ENCODE data around the gene CASK. TPM values are rescaled to one million over a fixed set of nuclear protein-coding genes. Genes with fewer than 3 reads are reported as not detected.
A peak's percentile ranks its signal among the peaks of the same experiment; 100 is the strongest.

The CASK gene
- polyA plus RNA-seq, 2 donors, result 5.2 to 7.7 TPM

GRCh38 chrX:41499195-41499594, 424.2 kb downstream of the CASK start:
- Histone ChIP-seq H3K4me1 (ENCODE audit: control insufficient read depth in 2 of 2, insufficient read depth in 2 of 2, low read length in 1 of 2) (no peaks in the 10 kb centered on the region), H3K36me3 (ENCODE audit: control insufficient read depth in 2 of 2, insufficient read depth in 2 of 2, low read length in 1 of 2) (no peaks in the 10 kb centered on the region), H3K4me3 (ENCODE audit: low read depth in 1 of 2, low read length in 2 of 2) (no peak overlapping the region), H3K27me3 (ENCODE audit: control insufficient read depth in 1 of 2, insufficient read depth in 2 of 2, low read length in 2 of 2) (no peaks in the 10 kb centered on the region), H3K27ac (ENCODE audit: low read depth in 2 of 2, low read length in 1 of 2) (no peak overlapping the region), H3K9me3 (ENCODE audit: control insufficient read depth in 2 of 2, insufficient read depth in 1 of 2, low read depth in 1 of 2, low read length in 1 of 2) (no peaks in the 10 kb centered on the region)
- 87% methylated on average over 7 of the region's 7 CpGs for WGBS, 2 donors

DNA sequence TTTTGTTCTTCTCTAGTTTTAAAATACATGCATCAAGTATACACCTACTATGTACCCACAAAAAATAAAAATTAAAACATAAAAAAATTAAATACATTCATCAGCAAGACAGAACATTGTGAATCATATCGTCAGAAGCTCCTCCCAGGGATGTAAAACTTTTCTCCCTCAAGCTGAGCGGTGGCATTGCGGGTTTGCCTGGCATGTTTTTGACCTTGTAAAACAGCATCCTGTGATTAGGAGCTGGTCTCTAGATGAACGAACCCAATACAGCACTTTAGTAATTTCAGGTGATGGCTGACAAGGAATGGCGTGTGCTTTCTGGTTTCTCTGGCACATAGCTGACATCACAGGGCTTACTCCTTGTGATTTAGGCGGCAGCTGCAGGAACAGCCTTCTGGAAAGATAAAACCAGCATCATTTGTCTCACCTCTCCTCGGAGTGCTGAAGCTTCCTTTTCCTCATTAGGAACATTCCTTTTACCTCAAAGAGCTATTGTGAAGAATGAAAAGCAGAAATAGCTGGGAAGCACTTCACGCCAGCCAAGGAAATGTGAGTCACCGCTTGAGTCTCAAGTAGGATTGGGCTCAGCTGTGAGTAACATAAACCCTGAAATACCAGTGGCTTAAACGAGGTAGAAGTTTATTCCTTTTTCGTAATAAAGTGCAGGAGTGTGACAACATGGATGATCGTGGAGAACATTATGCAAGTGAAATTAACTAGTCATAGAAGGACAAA, 431.9 kb downstream of the CASK start:
- H3K36me3 ChIP-seq (ENCODE audit: control insufficient read depth in 2 of 2, insufficient read depth in 2 of 2, low read length in 1 of 2), result no peaks in the 10 kb centered on the region
- H3K27me3 ChIP-seq (ENCODE audit: control insufficient read depth in 1 of 2, insufficient read depth in 2 of 2, low read length in 2 of 2), result no peaks in the 10 kb centered on the region
- no peak overlapping the region for H3K4me3 ChIP-seq (ENCODE audit: low read depth in 1 of 2, low read length in 2 of 2)
- H3K27ac ChIP-seq (ENCODE audit: low read depth in 2 of 2, low read length in 1 of 2), result peak overlapping the region; percentile 45 to 70
- H3K4me1 ChIP-seq (ENCODE audit: control insufficient read depth in 2 of 2, insufficient read depth in 2 of 2, low read length in 1 of 2), result no peaks in the 10 kb centered on the region
- WGBS, 2 donors, result 31 to 47% methylated on average over 12 of the region's 12 CpGs
- H3K9me3 ChIP-seq (ENCODE audit: control insufficient read depth in 2 of 2, insufficient read depth in 1 of 2, low read depth in 1 of 2, low read length in 1 of 2), result no peaks in the 10 kb centered on the region

DNA sequence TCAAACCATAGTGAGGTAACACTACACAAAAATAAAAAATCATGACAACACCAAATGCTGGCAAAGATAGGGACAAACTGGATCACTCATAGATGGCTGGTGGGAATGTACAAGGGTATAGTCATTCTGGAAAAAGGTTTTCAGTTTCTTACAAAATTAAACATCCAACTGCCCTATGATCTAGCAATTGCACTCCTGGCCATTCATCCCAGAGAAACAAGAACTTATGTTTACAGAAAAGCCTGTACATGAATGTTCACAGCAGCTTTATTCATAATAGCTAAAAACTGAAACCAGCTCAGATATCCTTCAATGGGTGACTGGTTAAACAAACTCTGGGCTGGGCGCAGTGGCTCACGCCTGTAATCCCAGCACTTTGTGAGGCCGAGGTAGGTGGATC, 432.9 kb downstream of the CASK start:
- Histone ChIP-seq H3K4me1 (ENCODE audit: control insufficient read depth in 2 of 2, insufficient read depth in 2 of 2, low read length in 1 of 2) (no peaks in the 10 kb centered on the region), H3K4me3 (ENCODE audit: low read depth in 1 of 2, low read length in 2 of 2) (no peak overlapping the region), H3K27me3 (ENCODE audit: control insufficient read depth in 1 of 2, insufficient read depth in 2 of 2, low read length in 2 of 2) (no peaks in the 10 kb centered on the region), H3K36me3 (ENCODE audit: control insufficient read depth in 2 of 2, insufficient read depth in 2 of 2, low read length in 1 of 2) (no peaks in the 10 kb centered on the region), H3K9me3 (ENCODE audit: control insufficient read depth in 2 of 2, insufficient read depth in 1 of 2, low read depth in 1 of 2, low read length in 1 of 2) (no peaks in the 10 kb centered on the region), H3K27ac (ENCODE audit: low read depth in 2 of 2, low read length in 1 of 2) (no peak overlapping the region)
- 63 to 70% methylated on average over 3 of the region's 3 CpGs for WGBS, 2 donors

DNA sequence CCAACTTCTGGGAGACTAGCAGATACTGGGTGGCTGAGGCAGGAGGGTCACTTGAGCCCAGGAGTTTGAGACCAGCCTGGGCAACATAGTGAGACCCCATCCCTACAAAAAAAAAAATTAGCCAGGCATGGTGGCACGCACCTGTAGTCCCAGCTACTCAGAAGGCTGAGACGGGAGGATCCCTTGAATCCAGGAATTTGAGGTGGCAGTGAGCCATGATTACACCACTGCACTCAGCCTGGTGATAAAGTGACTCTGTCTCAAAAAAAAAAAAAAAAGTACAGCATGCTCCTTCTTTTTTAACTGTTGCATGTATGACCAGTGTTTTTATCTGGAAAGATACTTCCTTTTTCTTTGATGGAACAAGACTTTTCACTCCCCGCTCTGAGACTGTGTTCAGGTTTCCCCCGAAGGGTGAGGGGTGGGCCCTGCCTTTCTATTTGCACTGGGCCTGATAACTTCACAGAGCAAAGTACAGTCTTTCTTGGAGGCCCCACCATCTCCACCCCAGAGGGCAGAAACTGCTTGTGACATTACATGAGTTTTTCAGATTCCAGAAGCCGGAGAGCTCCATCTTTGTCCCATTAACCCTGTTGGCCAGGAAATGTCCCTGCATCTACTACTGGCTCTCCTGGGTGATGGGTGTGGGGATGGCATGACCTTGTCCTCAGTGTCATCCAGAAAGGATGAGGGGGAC, 441.1 kb downstream of the CASK start:
- H3K27ac ChIP-seq (ENCODE audit: low read depth in 2 of 2, low read length in 1 of 2), result no peak overlapping the region
- H3K4me1 ChIP-seq (ENCODE audit: control insufficient read depth in 2 of 2, insufficient read depth in 2 of 2, low read length in 1 of 2), result no peaks in the 10 kb centered on the region
- peaks cover 0 to 3% of the 10 kb centered on the region in 2 donors for H3K9me3 ChIP-seq (ENCODE audit: control insufficient read depth in 2 of 2, insufficient read depth in 1 of 2, low read depth in 1 of 2, low read length in 1 of 2)
- H3K36me3 ChIP-seq (ENCODE audit: control insufficient read depth in 2 of 2, insufficient read depth in 2 of 2, low read length in 1 of 2), result no peaks in the 10 kb centered on the region
- no peak overlapping the region for H3K4me3 ChIP-seq (ENCODE audit: low read depth in 1 of 2, low read length in 2 of 2)
- H3K27me3 ChIP-seq (ENCODE audit: control insufficient read depth in 1 of 2, insufficient read depth in 2 of 2, low read length in 2 of 2), result peaks cover 0 to 2% of the 10 kb centered on the region in 2 donors
- 65 to 81% methylated on average over 5 of the region's 5 CpGs for WGBS, 2 donors

GRCh38 chrX:41481264-41482109, 441.9 kb downstream of the CASK start:
- H3K9me3 ChIP-seq (ENCODE audit: control insufficient read depth in 2 of 2, insufficient read depth in 1 of 2, low read depth in 1 of 2, low read length in 1 of 2), result peaks cover 0 to 3% of the 10 kb centered on the region in 2 donors
- H3K4me1 ChIP-seq (ENCODE audit: control insufficient read depth in 2 of 2, insufficient read depth in 2 of 2, low read length in 1 of 2), result no peaks in the 10 kb centered on the region
- no peak overlapping the region for H3K4me3 ChIP-seq (ENCODE audit: low read depth in 1 of 2, low read length in 2 of 2)
- no peaks in the 10 kb centered on the region for H3K36me3 ChIP-seq (ENCODE audit: control insufficient read depth in 2 of 2, insufficient read depth in 2 of 2, low read length in 1 of 2)
- H3K27me3 ChIP-seq (ENCODE audit: control insufficient read depth in 1 of 2, insufficient read depth in 2 of 2, low read length in 2 of 2), result peaks cover 0 to 2% of the 10 kb centered on the region in 2 donors
- WGBS, 2 donors, result 75 to 78% methylated on average over 6 of the region's 6 CpGs
- H3K27ac ChIP-seq (ENCODE audit: low read depth in 2 of 2, low read length in 1 of 2), result no peak overlapping the region

- no peaks in the 10 kb centered on the region for H3K4me1 ChIP-seq (ENCODE audit: control insufficient read depth in 2 of 2, insufficient read depth in 2 of 2, low read length in 1 of 2)
- no peak overlapping the region for H3K27ac ChIP-seq (ENCODE audit: low read depth in 2 of 2, low read length in 1 of 2)
- H3K4me3 ChIP-seq (ENCODE audit: low read depth in 1 of 2, low read length in 2 of 2), result no peak overlapping the region
- WGBS, 2 donors, result 90 to 91% methylated on average over 13 of the region's 13 CpGs
- no peaks in the 10 kb centered on the region for H3K36me3 ChIP-seq (ENCODE audit: control insufficient read depth in 2 of 2, insufficient read depth in 2 of 2, low read length in 1 of 2)
- peaks cover 0 to 3% of the 10 kb centered on the region in 2 donors for H3K9me3 ChIP-seq (ENCODE audit: control insufficient read depth in 2 of 2, insufficient read depth in 1 of 2, low read depth in 1 of 2, low read length in 1 of 2)
- H3K27me3 ChIP-seq (ENCODE audit: control insufficient read depth in 1 of 2, insufficient read depth in 2 of 2, low read length in 2 of 2), result peaks cover 0 to 2% of the 10 kb centered on the region in 2 donors
These were observed 442.7 kb downstream of the CASK start for GRCh38 chrX:41480508-41481260.

- H3K4me1 ChIP-seq (ENCODE audit: control insufficient read depth in 2 of 2, insufficient read depth in 2 of 2, low read length in 1 of 2), result no peaks in the 10 kb centered on the region
- no peak overlapping the region for H3K4me3 ChIP-seq (ENCODE audit: low read depth in 1 of 2, low read length in 2 of 2)
- peaks cover 0 to 2% of the 10 kb centered on the region in 2 donors for H3K27me3 ChIP-seq (ENCODE audit: control insufficient read depth in 1 of 2, insufficient read depth in 2 of 2, low read length in 2 of 2)
- 49 to 56% methylated on average over 6 of the region's 6 CpGs for WGBS, 2 donors
- no peak overlapping the region for H3K27ac ChIP-seq (ENCODE audit: low read depth in 2 of 2, low read length in 1 of 2)
- peaks cover 0 to 3% of the 10 kb centered on the region in 2 donors for H3K9me3 ChIP-seq (ENCODE audit: control insufficient read depth in 2 of 2, insufficient read depth in 1 of 2, low read depth in 1 of 2, low read length in 1 of 2)
- no peaks in the 10 kb centered on the region for H3K36me3 ChIP-seq (ENCODE audit: control insufficient read depth in 2 of 2, insufficient read depth in 2 of 2, low read length in 1 of 2)
These were observed 444.9 kb downstream of the CASK start for GRCh38 chrX:41478381-41478911.

DNA sequence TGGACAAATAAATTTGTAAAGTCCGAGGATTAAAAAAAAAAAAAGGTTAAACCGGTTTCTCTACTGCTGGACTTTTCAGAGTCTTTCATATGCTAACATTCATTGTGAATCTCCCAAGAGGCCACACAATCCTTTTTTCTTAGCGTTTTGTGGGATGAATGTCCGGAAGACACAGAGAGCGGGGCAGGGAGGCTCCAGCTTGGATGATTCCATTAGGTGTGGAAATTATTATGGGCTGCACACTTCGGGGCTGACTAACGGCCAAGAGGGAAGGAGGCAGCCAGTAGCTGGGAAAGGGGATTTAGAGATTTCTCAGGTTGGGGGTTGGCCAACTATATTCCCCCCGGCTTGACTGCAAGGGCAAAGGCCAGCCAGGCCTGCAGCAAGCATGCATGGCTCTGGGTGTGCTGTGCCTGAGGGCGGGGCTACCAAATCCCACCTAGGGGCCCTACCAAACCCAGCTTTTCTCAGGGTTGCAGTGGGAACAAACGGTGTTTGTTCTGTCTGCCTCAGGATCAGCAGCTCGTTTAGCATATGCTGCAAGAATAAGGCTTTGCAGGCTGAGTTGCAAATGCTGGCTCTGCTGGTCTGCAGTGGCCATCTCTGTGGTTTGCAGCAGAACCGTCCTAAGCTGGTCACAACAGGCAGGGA, 447.6 kb downstream of the CASK start:
- 35 to 39% methylated on average over 12 of the region's 12 CpGs for WGBS, 2 donors
- no peaks in the 10 kb centered on the region for H3K36me3 ChIP-seq (ENCODE audit: control insufficient read depth in 2 of 2, insufficient read depth in 2 of 2, low read length in 1 of 2)
- no peaks in the 10 kb centered on the region for H3K4me1 ChIP-seq (ENCODE audit: control insufficient read depth in 2 of 2, insufficient read depth in 2 of 2, low read length in 1 of 2)
- H3K27ac ChIP-seq (ENCODE audit: low read depth in 2 of 2, low read length in 1 of 2), result no peak overlapping the region
- H3K9me3 ChIP-seq (ENCODE audit: control insufficient read depth in 2 of 2, insufficient read depth in 1 of 2, low read depth in 1 of 2, low read length in 1 of 2), result peaks cover 0 to 3% of the 10 kb centered on the region in 2 donors
- peaks cover 0 to 2% of the 10 kb centered on the region in 2 donors for H3K27me3 ChIP-seq (ENCODE audit: control insufficient read depth in 1 of 2, insufficient read depth in 2 of 2, low read length in 2 of 2)
- H3K4me3 ChIP-seq (ENCODE audit: low read depth in 1 of 2, low read length in 2 of 2), result no peak overlapping the region

Measured in esophagus (tissue), 2 donors.